Small intestine (tissue), 7 donors: Measurements from ENCODE around the gene TTC22. TPM values are rescaled to one million over a fixed set of nuclear protein-coding genes. Genes with fewer than 3 reads are reported as not detected.

Source experiments
- DNase-seq, 2 donors: peaks; one replicate each; pipeline versions ENCODE4 v3.0.0 to v3.0.0-alpha.2; 2013
- FAIRE-seq: peaks from 2 replicates; lab custom pipeline; 2012; peaks lifted over from hg19 to GRCh38; lab: Jason Lieb, UNC
- H3K27ac ChIP-seq, 3 donors: one replicate each; pipeline ENCODE4 v1.5.1; 2013; ENCODE audit warnings: low read length in 2 of 3, mild to moderate bottlenecking in 2 of 3, control low read depth in 1 of 3, inconsistent platforms in 1 of 3, low read depth in 1 of 3, moderate library complexity in 1 of 3
- H3K27me3 ChIP-seq, 3 donors: one replicate each; pipeline ENCODE4 v1.6.1; 2013; ENCODE audit warnings: low read length in 3 of 3, inconsistent platforms in 1 of 3; ENCODE audit not compliant: control insufficient read depth in 3 of 3, insufficient read depth in 3 of 3
- H3K36me3 ChIP-seq, 3 donors: one replicate each; pipeline ENCODE4 v1.6.1; 2013; ENCODE audit warnings: low read length in 3 of 3, inconsistent platforms in 1 of 3, low read depth in 1 of 3, mild to moderate bottlenecking in 1 of 3, moderate library complexity in 1 of 3; ENCODE audit not compliant: control insufficient read depth in 3 of 3, insufficient read depth in 2 of 3
- H3K4me1 ChIP-seq, 3 donors: one replicate each; pipeline ENCODE4 v1.6.1; 2013; ENCODE audit warnings: low read length in 2 of 3, inconsistent platforms in 1 of 3, low read depth in 1 of 3, mild to moderate bottlenecking in 1 of 3, moderate library complexity in 1 of 3; ENCODE audit not compliant: control insufficient read depth in 3 of 3, insufficient read depth in 2 of 3
- H3K4me3 ChIP-seq, 3 donors: one replicate each; pipeline ENCODE4 v1.5.1; 2013; ENCODE audit warnings: low read length in 3 of 3, control low read depth in 1 of 3, inconsistent platforms in 1 of 3, low read depth in 1 of 3, mild to moderate bottlenecking in 1 of 3, moderate library complexity in 1 of 3
- H3K9me3 ChIP-seq, 2 donors: one replicate each; pipeline ENCODE4 v1.6.1; 2013; ENCODE audit warnings: low read depth in 1 of 2, low read length in 1 of 2; ENCODE audit not compliant: control insufficient read depth in 2 of 2, insufficient read depth in 1 of 2
- WGBS, 3 donors: extraction: QIAGEN DNeasy Blood & Tissue Kit; methylation state at CpG; one replicate each; pipeline ENCODE4 v1.1.7; 2013; 5-methylcytosine and 5-hydroxymethylcytosine counted together
- polyA plus RNA-seq, 4 donors: library from polyadenylated mRNA; stranded (reverse) in 3 of 4; unstranded in 1 of 4; fragments of 200-250 nt in 3 of 4; fragments of 120-200 nt in 1 of 4; gene quantifications; one replicate each; pipeline versions ENCODE4 v1.2.1 to v1.2.3, GENCODE V29; 2013
- donor health status: healthy with polysubstance abuse.
- donor health status: control.
- donor health status: control.
- donor health status: Bipolar disorder and iron deficiency.
- donor health status: healthy.

Gene TTC22
- polyA plus RNA-seq, 4 donors = 10.7 to 27.7 (median 23.8) TPM

DNA sequence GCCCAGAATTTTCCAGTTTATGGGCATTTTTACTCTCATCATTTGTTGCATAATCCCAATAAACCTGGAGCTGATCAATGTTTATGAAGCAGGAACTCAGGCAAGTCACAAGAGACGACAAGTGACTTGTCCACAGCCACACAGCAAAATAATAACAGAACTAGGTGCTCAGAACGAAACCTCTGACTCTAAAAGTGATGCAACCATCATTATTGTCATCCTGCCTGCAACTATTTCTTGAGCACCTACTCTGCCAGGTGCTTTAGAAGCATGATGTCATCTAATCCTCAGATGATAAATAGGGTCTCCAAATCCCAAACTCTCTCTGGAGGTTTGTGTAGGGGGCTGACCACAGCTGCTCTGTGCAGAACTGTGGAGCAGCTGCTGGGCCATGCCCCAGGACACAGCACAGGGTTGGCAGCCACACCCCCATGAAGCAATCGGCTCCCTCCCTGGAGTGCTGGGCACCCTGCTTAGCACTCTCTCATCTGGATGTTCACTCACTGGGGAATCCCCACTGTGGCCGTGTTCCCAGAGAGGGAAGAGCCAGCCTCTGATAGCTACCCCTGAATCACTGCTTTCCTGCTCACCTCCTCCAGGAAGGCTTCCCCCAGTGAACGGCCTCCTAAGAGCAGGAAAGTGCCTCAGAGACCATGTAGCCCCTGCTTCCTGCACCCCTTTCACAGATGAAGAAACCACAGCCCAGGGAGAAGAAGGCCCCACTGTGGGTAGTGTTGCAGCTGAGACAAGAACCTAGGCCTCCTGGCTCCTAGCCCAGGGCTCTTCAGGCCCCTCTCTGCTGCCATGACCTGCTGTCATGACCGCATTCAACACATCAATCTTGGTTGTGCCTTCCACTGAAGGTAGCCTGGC is 2.1 kb downstream of the TTC22 start:
- 32 to 47% (median 36%) methylated on average over 6 of the region's 6 CpGs for WGBS, 3 donors

DNA sequence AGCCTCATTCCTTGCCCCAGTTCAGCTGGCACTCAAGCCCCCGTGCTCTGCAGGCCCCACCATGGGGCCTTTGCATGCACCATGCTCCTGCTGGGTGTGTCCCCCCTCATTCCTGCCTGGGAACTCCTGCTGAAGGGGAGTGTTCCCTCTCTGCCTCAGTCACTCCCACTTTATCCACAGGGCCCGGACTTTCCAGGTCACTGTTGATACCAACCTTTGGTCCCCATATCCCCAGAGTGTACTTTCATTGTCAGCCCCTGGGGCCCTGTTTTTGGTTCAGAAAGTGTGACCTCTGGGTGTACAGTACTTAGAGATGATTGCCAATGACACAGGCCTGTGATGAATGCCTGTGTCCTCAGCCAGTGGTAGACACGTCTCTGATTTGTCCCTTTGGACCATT is 2.9 kb downstream of the TTC22 start:
- H3K4me1 ChIP-seq = peaks cover 5 to 72% (median 18%) of the 10 kb centered on the region in 3 donors
- no peaks in the 10 kb centered on the region for H3K9me3 ChIP-seq
- H3K4me3 ChIP-seq = peak overlapping the region in 2 of 3 donors; percentile 9 to 83
- FAIRE-seq (no peak), DNase-seq (peak; percentile 82 to 85)
- peaks cover 0 to 34% (median 0%) of the 10 kb centered on the region in 3 donors for H3K36me3 ChIP-seq
- peak overlapping the region; percentile 46 to 95 (median 95) for H3K27ac ChIP-seq
- peaks cover 0 to 2% (median 0%) of the 10 kb centered on the region in 3 donors for H3K27me3 ChIP-seq
- WGBS, 3 donors = 36 to 56% (median 41%) methylated on average over 3 of the region's 3 CpGs

More for the DNA sequence above, 2.1 kb downstream of the TTC22 start:
- no peak for FAIRE-seq
- H3K27ac ChIP-seq = peak overlapping the region; percentile 88 to 95 (median 95)
- peak; percentile 43 to 83 for DNase-seq
- peaks cover 0 to 2% (median 0%) of the 10 kb centered on the region in 3 donors for H3K27me3 ChIP-seq
- peaks cover 5 to 69% (median 21%) of the 10 kb centered on the region in 3 donors for H3K4me1 ChIP-seq
- H3K36me3 ChIP-seq = peaks cover 0 to 30% (median 0%) of the 10 kb centered on the region in 3 donors
- no peaks in the 10 kb centered on the region for H3K9me3 ChIP-seq
- peak overlapping the region in 2 of 3 donors; percentile 56 to 83 for H3K4me3 ChIP-seq

DNA sequence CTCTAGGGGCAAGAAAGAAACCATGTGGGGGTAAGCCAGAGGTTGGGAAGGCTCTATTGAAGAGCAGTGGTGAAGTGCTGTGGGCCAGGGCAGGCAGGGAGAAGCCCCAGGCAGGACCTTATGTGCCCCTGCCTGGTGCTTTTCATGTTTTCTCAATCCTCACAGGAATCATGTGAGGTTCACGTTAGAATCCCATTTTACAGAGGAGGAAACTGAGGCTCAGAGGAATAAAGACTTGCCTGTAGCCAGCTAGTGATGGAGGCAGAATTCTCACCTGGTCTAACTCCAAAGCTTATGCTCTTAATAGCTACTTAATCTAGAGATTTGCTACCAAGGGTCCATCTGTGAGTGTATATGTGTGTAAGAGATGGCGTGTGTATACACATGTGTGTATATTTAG is 4.2 kb downstream of the TTC22 start:
- peaks cover 0 to 1% (median 0%) of the 10 kb centered on the region in 3 donors for H3K27me3 ChIP-seq
- peaks cover 5 to 76% (median 17%) of the 10 kb centered on the region in 3 donors for H3K4me1 ChIP-seq
- no peak for FAIRE-seq
- DNase-seq = no peak
- peaks cover 0 to 47% (median 0%) of the 10 kb centered on the region in 3 donors for H3K36me3 ChIP-seq
- H3K9me3 ChIP-seq = peaks cover 0 to 4% of the 10 kb centered on the region in 2 donors
- WGBS, 3 donors = 85 to 89% (median 89%) methylated on average over 2 of the region's 2 CpGs
- peak overlapping the region; percentile 58 to 95 (median 70) for H3K27ac ChIP-seq
- H3K4me3 ChIP-seq = no peak overlapping the region

DNA sequence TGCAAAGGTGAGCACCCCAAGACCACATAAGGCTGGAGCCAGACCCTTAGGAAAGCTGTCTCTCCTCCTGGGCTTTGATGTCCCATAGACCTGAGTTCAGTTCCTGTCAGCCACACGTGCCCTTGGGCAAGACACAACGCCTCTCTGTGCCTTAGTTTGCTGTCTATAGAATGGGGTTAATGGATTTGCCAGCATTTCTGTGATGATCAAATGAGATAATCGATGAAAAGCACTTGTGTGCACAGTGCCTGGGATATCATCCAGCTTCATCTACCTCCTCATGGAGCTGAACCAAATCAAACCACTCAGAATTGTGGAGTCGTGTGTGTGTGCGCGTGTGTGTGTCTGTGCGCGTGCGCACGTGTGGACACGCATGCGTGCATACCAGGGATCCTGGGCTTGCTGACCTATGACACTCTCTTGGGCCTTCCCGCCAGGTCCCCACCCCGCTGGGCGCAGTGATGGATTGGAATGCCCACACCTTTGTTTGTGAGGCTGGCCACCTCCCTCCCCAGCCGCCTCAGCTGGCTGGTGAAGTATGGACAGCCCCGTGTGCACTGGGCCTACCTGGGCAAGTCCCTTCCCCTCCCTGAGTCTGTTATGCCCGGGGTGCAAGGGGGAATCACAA is 5.2 kb downstream of the TTC22 start:
- no peak for FAIRE-seq
- peak; percentile 65 to 73 for DNase-seq
- peak overlapping the region; percentile 95 for H3K27ac ChIP-seq
- no peak overlapping the region for H3K4me3 ChIP-seq
- WGBS, 3 donors = 73 to 82% (median 75%) methylated on average over 18 of the region's 18 CpGs
- H3K27me3 ChIP-seq = no peaks in the 10 kb centered on the region
- peaks cover 0 to 55% (median 0%) of the 10 kb centered on the region in 3 donors for H3K36me3 ChIP-seq
- H3K9me3 ChIP-seq = peaks cover 0 to 6% of the 10 kb centered on the region in 2 donors
- peaks cover 5 to 73% (median 17%) of the 10 kb centered on the region in 3 donors for H3K4me1 ChIP-seq

DNA sequence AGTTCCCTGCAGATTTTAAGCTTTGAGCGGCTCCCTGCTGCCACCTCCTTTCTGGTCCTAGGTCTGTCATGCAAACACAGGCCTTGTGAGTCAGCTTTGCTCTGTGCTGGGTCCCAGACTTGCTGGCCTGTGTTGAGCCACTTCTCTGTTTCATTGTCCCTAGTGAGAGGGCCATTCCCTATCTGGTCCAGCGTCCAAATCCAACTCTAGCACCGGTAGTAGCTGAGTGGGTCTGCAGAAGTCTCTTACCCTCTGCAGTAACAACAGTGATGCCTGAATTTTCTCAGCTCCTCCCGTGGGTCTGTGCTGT is 5.8 kb downstream of the TTC22 start:
- no peak for DNase-seq
- Histone ChIP-seq H3K4me1 (peaks cover 5 to 73% (median 17%) of the 10 kb centered on the region in 3 donors), H3K4me3 (no peak overlapping the region), H3K27me3 (no peaks in the 10 kb centered on the region), H3K9me3 (peaks cover 0 to 6% of the 10 kb centered on the region in 2 donors), H3K27ac (peak overlapping the region; percentile 95), H3K36me3 (peaks cover 0 to 58% (median 0%) of the 10 kb centered on the region in 3 donors)
- FAIRE-seq = no peak
- WGBS, 3 donors = 63 to 83% (median 71%) methylated on average over 4 of the region's 4 CpGs

DNA sequence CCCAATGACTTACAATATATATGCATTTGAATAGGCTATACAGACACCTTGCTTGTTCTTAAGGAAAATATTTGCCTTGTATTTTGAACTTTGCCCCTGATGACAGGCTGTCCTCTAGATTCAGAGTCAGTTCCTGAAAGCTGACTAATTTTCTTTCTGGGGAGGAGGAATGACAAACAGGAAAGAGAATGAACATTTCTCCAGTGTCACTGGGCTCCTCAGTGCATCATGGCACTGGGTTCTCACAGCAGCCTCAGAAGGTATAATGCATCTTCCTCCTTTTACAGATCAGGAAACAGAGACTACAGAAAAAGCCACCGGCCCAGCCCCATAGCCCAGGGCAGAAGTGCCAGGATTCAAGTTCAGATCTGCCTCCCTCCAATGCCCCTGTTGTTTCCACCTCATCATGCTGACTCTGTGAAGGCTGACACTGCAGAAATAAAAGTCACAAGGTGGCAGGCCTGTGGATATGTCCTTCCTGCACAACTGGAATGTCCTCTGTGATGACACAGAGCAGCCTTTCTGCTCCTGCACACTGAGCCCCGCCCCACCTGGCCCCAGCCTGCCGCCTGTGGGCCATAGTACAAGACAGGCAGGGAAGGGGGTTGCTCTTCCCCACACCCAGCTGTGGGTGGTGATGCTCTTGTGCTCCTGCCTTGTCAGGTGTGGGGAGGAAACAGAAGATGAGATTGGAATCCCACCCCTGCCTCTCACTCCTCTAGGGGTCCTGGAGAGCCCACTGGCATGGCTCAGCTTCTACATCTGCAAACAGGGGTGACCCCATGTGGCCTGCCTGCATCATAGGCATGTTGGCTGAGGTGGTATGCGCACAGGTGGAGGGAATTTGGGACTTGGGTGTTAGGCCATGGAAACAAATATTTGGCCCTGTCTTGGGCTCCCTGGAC is 6.4 kb downstream of the TTC22 start:
- H3K4me3 ChIP-seq = no peak overlapping the region
- no peaks in the 10 kb centered on the region for H3K27me3 ChIP-seq
- H3K4me1 ChIP-seq = peaks cover 5 to 73% (median 17%) of the 10 kb centered on the region in 3 donors
- peaks cover 0 to 6% of the 10 kb centered on the region in 2 donors for H3K9me3 ChIP-seq
- no peak for FAIRE-seq
- DNase-seq = peak; percentile 92 to 93
- H3K27ac ChIP-seq = peak overlapping the region; percentile 95
- H3K36me3 ChIP-seq = peaks cover 0 to 65% (median 2%) of the 10 kb centered on the region in 3 donors
- WGBS, 3 donors = 25 to 61% (median 41%) methylated on average over 4 of the region's 4 CpGs

DNA sequence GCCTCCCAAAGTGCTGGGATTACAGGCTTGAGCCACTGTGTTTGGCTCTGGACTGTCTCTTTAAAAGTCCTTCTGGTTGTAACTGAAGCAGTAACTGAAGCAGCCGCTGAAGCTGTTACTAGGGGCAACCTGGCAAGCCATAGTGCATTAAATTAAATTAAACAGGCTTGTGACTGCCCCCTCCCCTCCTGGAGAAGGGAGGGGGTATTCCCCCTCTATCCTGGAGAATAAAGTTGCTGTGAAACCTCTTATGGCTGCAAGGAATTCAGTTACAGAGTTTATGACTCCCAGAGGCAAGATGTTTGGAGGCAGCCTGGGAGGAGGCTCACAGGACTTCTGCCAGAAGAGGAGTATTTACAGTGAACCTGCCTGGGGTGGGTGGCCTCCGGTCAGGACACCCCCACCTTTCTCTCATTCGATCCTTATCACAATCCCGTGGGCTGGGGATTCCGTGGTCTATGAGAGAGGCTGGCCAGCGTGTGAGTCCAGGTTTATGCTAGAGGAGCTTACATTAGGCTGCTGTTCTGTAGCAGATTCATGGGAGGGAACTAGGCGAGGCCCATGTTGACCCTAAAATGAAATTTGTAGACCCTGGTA is 8.3 kb downstream of the TTC22 start:
- Histone ChIP-seq H3K27me3 (no peaks in the 10 kb centered on the region), H3K36me3 (peaks cover 0 to 73% (median 2%) of the 10 kb centered on the region in 3 donors), H3K9me3 (peaks cover 0 to 6% of the 10 kb centered on the region in 2 donors), H3K4me3 (no peak overlapping the region), H3K4me1 (peaks cover 5 to 55% (median 14%) of the 10 kb centered on the region in 3 donors), H3K27ac (peak overlapping the region in 1 of 3 donors; percentile 95)
- no peak for DNase-seq
- FAIRE-seq = no peak
- WGBS, 3 donors = 69 to 88% (median 84%) methylated on average over 7 of the region's 7 CpGs
